Measurements from ENCODE around the gene CA7.

GRCh38 chr16:66843191-66843590, 1.0 kb upstream of the CA7 start:
- TF ChIP-seq EZH2 (IDR thresholded peaks at IDR 0.05; ENCODE audit: borderline replicate concordance, insufficient read depth, low read length, poor library complexity, severe bottlenecking) (no peak), POLR2AphosphoS5 (IDR thresholded peaks at IDR 0.05) (no peak), CTCF (IDR thresholded peaks at IDR 0.05; ENCODE audit: poor library complexity, severe bottlenecking) (no peak), EP300 (conservative IDR thresholded peaks at IDR 0.05; ENCODE audit: poor library complexity, severe bottlenecking) (no peak), RAD21 (conservative IDR thresholded peaks at IDR 0.05) (no peak), REST (IDR thresholded peaks at IDR 0.05; ENCODE audit: borderline replicate concordance) (no peak), MXI1 (conservative IDR thresholded peaks at IDR 0.05; ENCODE audit: poor library complexity, severe bottlenecking) (no peak)
